ENCODE results near the gene ZNF605.
"Not testable (repeated sequence)": the region's sequence is repeated elsewhere in the genome, so short reads cannot be mapped to it uniquely, and the experiment has no call there.

ZNF605 gene

GRCh38 chr12:132908145-132909029 lies 47.7 kb downstream of the ZNF605 start:
- peak; percentile 92 for DNase-seq

GRCh38 chr12:132907789-132908144 lies 48.3 kb downstream of the ZNF605 start:
- not testable (repeated sequence) for DNase-seq

- peak; percentile 32 for DNase-seq
Measured at GRCh38 chr12:132907216-132907615, 48.9 kb downstream of the ZNF605 start.

- peak; percentile 78 for DNase-seq
Measured at GRCh38 chr12:132904718-132905328, 51.3 kb downstream of the ZNF605 start.

- DNase-seq, result no peak
Measured at GRCh38 chr12:132899033-132899432, 57.1 kb downstream of the ZNF605 start.

- DNase-seq, result no peak
Measured at GRCh38 chr12:132888852-132889251, 67.3 kb downstream of the ZNF605 start.

GRCh38 chr12:132887513-132888351 lies 68.4 kb downstream of the ZNF605 start, which contains the start of gene CHFR:
Gene CHFR, minus strand, starts transcription at chr12:132887605. Its CDS starts 277 bp downstream, at chr12:132887328.
- DNase-seq, result peak; percentile 86

GRCh38 chr12:132886529-132887477 lies 69.3 kb downstream of the ZNF605 start:
- DNase-seq, result peak; percentile 46

- no peak for DNase-seq
Measured at GRCh38 chr12:132881818-132882217, 74.3 kb downstream of the ZNF605 start.

GRCh38 chr12:132874620-132875019 lies 81.5 kb downstream of the ZNF605 start:
- DNase-seq, result not testable (repeated sequence)

GRCh38 chr12:132874175-132874574 lies 81.9 kb downstream of the ZNF605 start:
- DNase-seq, result no peak

GRCh38 chr12:132873724-132874123 lies 82.4 kb downstream of the ZNF605 start:
- DNase-seq, result no peak

GRCh38 chr12:132872975-132873421 lies 83.1 kb downstream of the ZNF605 start:
- DNase-seq, result no peak

- no peak for DNase-seq
Measured at GRCh38 chr12:132872073-132872855, 83.8 kb downstream of the ZNF605 start.

GRCh38 chr12:132869551-132869950 lies 86.6 kb downstream of the ZNF605 start:
- DNase-seq, result no peak

Data from right kidney (tissue), 1 donor.